H9 (cell line): ENCODE results near the gene R3HDML. TPM values are rescaled to one million over a fixed set of nuclear protein-coding genes. Genes with fewer than 3 reads are reported as not detected.

Experiments used
- DNase-seq: peaks from one replicate; pipeline ENCODE4 v3.0.0-alpha.2; 2017
- H2AFZ ChIP-seq: one replicate; pipeline ENCODE4 v1.6.1; 2013; ENCODE audit warnings: mild to moderate bottlenecking, low read length, control low read depth, moderate library complexity
- H2AK5ac ChIP-seq: 2 replicates; pipeline ENCODE4 v1.6.1; 2013; ENCODE audit warnings: low read length, control low read depth, mixed read lengths; ENCODE audit not compliant: insufficient read length
- H2BK120ac ChIP-seq: one replicate; pipeline ENCODE4 v1.6.1; 2013; ENCODE audit warnings: low read depth, mild to moderate bottlenecking, low read length, control low read depth, inconsistent platforms; ENCODE audit not compliant: poor library complexity, severe bottlenecking
- H2BK12ac ChIP-seq: 2 replicates; pipeline ENCODE4 v1.6.1; 2013; ENCODE audit warnings: low read length, control low read depth, mixed read lengths, low read depth; ENCODE audit not compliant: insufficient read length
- H2BK15ac ChIP-seq: 2 replicates; pipeline ENCODE4 v1.6.1; 2013; ENCODE audit warnings: low read depth, low read length, control low read depth
- H2BK20ac ChIP-seq: one replicate; pipeline ENCODE4 v1.6.1; 2013; ENCODE audit warnings: low read depth, mild to moderate bottlenecking, low read length, control low read depth, inconsistent platforms; ENCODE audit not compliant: poor library complexity, severe bottlenecking
- H2BK5ac ChIP-seq: 2 replicates; pipeline ENCODE4 v1.6.1; 2013; ENCODE audit warnings: low read length, control low read depth, mixed read lengths; ENCODE audit not compliant: insufficient read length
- H3K14ac ChIP-seq: 2 replicates; pipeline ENCODE4 v1.6.1; 2013; ENCODE audit warnings: low read length, control low read depth; ENCODE audit not compliant: insufficient read depth
- H3K18ac ChIP-seq: 2 replicates; pipeline ENCODE4 v1.6.1; 2013; ENCODE audit warnings: low read depth, mild to moderate bottlenecking, mixed read lengths, low read length, control low read depth; ENCODE audit not compliant: insufficient read length
- H3K23ac ChIP-seq: 2 replicates; pipeline ENCODE4 v1.6.1; 2013; ENCODE audit warnings: low read length, control low read depth, mixed read lengths, low read depth; ENCODE audit not compliant: insufficient read length
- H3K23me2 ChIP-seq: 2 replicates; pipeline ENCODE4 v1.6.1; 2013; ENCODE audit warnings: low read depth, mild to moderate bottlenecking, mixed read lengths, low read length, control low read depth; ENCODE audit not compliant: insufficient read length, poor library complexity, severe bottlenecking
- H3K27ac ChIP-seq: 2 replicates; pipeline ENCODE4 v1.5.1; 2013; ENCODE audit warnings: low read length, control low read depth, mixed read lengths, low read depth; ENCODE audit not compliant: insufficient read length
- H3K27me3 ChIP-seq: 2 replicates; pipeline ENCODE4 v1.6.1; 2013; ENCODE audit warnings: low read length, control low read depth, inconsistent platforms; ENCODE audit not compliant: insufficient read depth
- H3K4ac ChIP-seq: 2 replicates; pipeline ENCODE4 v1.6.1; 2013; ENCODE audit warnings: low read depth, mild to moderate bottlenecking, control low read depth, inconsistent platforms, low read length, moderate library complexity
- H3K4me1 ChIP-seq: 2 replicates; pipeline ENCODE4 v1.6.1; 2013; ENCODE audit warnings: low read length, control low read depth, inconsistent platforms; ENCODE audit not compliant: insufficient read depth
- H3K4me2 ChIP-seq: 2 replicates; pipeline ENCODE4 v1.6.1; 2013; ENCODE audit warnings: low read length, control low read depth, mixed read lengths; ENCODE audit not compliant: insufficient read length, insufficient read depth
- H3K56ac ChIP-seq: 2 replicates; pipeline ENCODE4 v1.6.1; 2013; ENCODE audit warnings: low read depth, mild to moderate bottlenecking, mixed read lengths, low read length, control low read depth; ENCODE audit not compliant: insufficient read length
- H3K79me1 ChIP-seq: 2 replicates; pipeline ENCODE4 v1.6.1; 2013; ENCODE audit warnings: low read depth, mild to moderate bottlenecking, moderate library complexity, low read length, control low read depth, inconsistent platforms; ENCODE audit not compliant: insufficient read depth, poor library complexity, severe bottlenecking
- H3K79me2 ChIP-seq: 2 replicates; pipeline ENCODE4 v1.6.1; 2013; ENCODE audit warnings: low read length, control low read depth, inconsistent platforms; ENCODE audit not compliant: insufficient read depth
- H3K9ac ChIP-seq: 2 replicates; pipeline ENCODE4 v1.6.1; 2013; ENCODE audit warnings: low read length, control low read depth, mixed read lengths; ENCODE audit not compliant: insufficient read length; ENCODE audit errors: extremely low read depth
- H3K9me3 ChIP-seq: one replicate; pipeline ENCODE4 v1.6.1; 2013; ENCODE audit warnings: low read depth, low read length, inconsistent platforms; ENCODE audit not compliant: control insufficient read depth
- H3T11ph ChIP-seq: one replicate; pipeline ENCODE4 v1.6.1; 2013; ENCODE audit warnings: mild to moderate bottlenecking, low read length, control low read depth, inconsistent platforms
- H4K20me1 ChIP-seq: one replicate; pipeline ENCODE4 v1.6.1; 2013; ENCODE audit not compliant: control insufficient read depth, insufficient read length, insufficient read depth
- H4K5ac ChIP-seq: 2 replicates; pipeline ENCODE4 v1.6.1; 2013; ENCODE audit warnings: low read depth, mild to moderate bottlenecking, mixed read lengths, low read length, control low read depth; ENCODE audit not compliant: insufficient read length
- H4K8ac ChIP-seq: replicated peaks from 2 replicates; pipeline ENCODE4 v1.6.1; 2013; ENCODE audit warnings: low read length, control low read depth, mixed read lengths, low read depth; ENCODE audit not compliant: insufficient read length
- H4K91ac ChIP-seq: 2 replicates; pipeline ENCODE4 v1.6.1; 2013; ENCODE audit warnings: low read depth, mild to moderate bottlenecking, moderate library complexity, mixed read lengths, low read length, control low read depth; ENCODE audit not compliant: insufficient read length
- H3K27ac Mint-ChIP-seq, 3 experiments: 2 replicates in 2 of 3; 3 replicates in 1 of 3; pipeline ENCODE4 v1.8.0; 2020 to 2021; ENCODE audit warnings: mixed read lengths in 3 of 3, mild to moderate bottlenecking in 1 of 3, moderate library complexity in 1 of 3
- H3K27me3 Mint-ChIP-seq: 2 replicates; pipeline ENCODE4 v1.8.0; 2021; ENCODE audit warnings: low read depth, mild to moderate bottlenecking, moderate library complexity, mixed read lengths
- H3K36me3 Mint-ChIP-seq, 3 experiments: 2 replicates in 2 of 3; 3 replicates in 1 of 3; pipeline ENCODE4 v1.8.0; 2020 to 2021; ENCODE audit warnings: low read depth in 3 of 3, mixed read lengths in 3 of 3; ENCODE audit not compliant: insufficient read depth in 1 of 3
- H3K4me1 Mint-ChIP-seq, 2 experiments: 2 replicates each; pipeline ENCODE4 v1.8.0; 2020; ENCODE audit warnings: mixed read lengths in 2 of 2
- H3K4me3 Mint-ChIP-seq, 2 experiments: 2 replicates in 1 of 2; 3 replicates in 1 of 2; pipeline ENCODE4 v1.8.0; 2020 to 2021; ENCODE audit warnings: mild to moderate bottlenecking in 2 of 2, mixed read lengths in 2 of 2, moderate library complexity in 1 of 2
- H3K9me3 Mint-ChIP-seq, 2 experiments: 2 replicates in 1 of 2; 3 replicates in 1 of 2; pipeline ENCODE4 v1.8.0; 2020; ENCODE audit warnings: mild to moderate bottlenecking in 2 of 2, mixed read lengths in 2 of 2, moderate library complexity in 1 of 2
- WGBS: extraction: QIAGEN DNeasy Blood & Tissue Kit; methylation state at CpG from one replicate; pipeline ENCODE4 v1.1.7; 2013; ENCODE audit warnings: missing lambda C conversion rate, low lambda C conversion rate, mixed read lengths; ENCODE audit not compliant: insufficient read length; ENCODE audit errors: extremely low coverage; 5-methylcytosine and 5-hydroxymethylcytosine counted together
- total RNA-seq: library from RNA; stranded (reverse); gene quantifications from 2 replicates; pipeline ENCODE4 v1.2.1, GENCODE V29; 2021
- TF ChIP-seq, protein P1 (sequence below): fragments of 200-600 bp; sonication (generic); conservative IDR thresholded peaks from 3 replicates; pipeline ENCODE4 v1.8.0; 2021; ENCODE audit warnings: antibody characterized with exemption, mild to moderate bottlenecking

The R3HDML gene
- total RNA-seq, 1 experiment from 2014 or later = not detected

DNA sequence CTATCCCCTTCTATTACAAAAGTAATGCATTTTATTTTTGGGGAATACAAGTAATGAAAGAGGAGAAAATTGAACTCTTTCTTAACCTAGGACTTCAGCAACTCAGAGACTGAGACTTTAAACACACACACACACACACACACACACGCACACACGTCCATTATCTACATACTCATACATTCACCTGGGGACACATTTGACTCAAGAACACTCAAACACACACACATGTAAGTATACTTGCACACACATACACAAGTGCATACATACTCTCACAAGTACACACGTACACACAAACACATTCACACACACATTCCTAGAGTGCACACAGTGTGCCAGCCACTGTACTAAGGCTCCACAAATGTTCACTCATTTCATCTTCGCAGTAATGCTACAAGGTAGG is 2.1 kb upstream of the R3HDML start:
- Histone ChIP-seq H3K27me3 (no peaks in the 10 kb centered on the region), H3K4ac (no peak overlapping the region), H3K9me3 (no peaks in the 10 kb centered on the region), H3K14ac (no peak overlapping the region), H3T11ph (no peak overlapping the region), H2BK120ac (no peak overlapping the region), H2BK20ac (no peak overlapping the region), H3K4me2 (no peak overlapping the region), H2BK15ac (no peak overlapping the region), H3K27ac (no peak overlapping the region), H3K79me1 (no peaks in the 10 kb centered on the region), H3K18ac (no peak overlapping the region), H4K5ac (no peak overlapping the region), H4K91ac (no peak overlapping the region), H3K56ac (no peak overlapping the region), H3K9ac (no peak overlapping the region), H4K8ac (no peak overlapping the region), H3K4me1 (no peaks in the 10 kb centered on the region), H4K20me1 (no peaks in the 10 kb centered on the region), H3K23me2 (no peaks in the 10 kb centered on the region), H3K79me2 (no peaks in the 10 kb centered on the region), H3K23ac (no peak overlapping the region), H2BK12ac (no peak overlapping the region), H2AK5ac (no peak overlapping the region), H2AFZ (no peak overlapping the region), H2BK5ac (no peak overlapping the region)
- no peaks in the 10 kb centered on the region for H3K27me3 Mint-ChIP-seq
- H3K36me3 Mint-ChIP-seq = no peaks in the 10 kb centered on the region
- H3K27ac Mint-ChIP-seq = no peak overlapping the region; a peak in 1 of 7 replicates
- no peak overlapping the region for H3K4me3 Mint-ChIP-seq
- TF ChIP-seq, protein P1, sequence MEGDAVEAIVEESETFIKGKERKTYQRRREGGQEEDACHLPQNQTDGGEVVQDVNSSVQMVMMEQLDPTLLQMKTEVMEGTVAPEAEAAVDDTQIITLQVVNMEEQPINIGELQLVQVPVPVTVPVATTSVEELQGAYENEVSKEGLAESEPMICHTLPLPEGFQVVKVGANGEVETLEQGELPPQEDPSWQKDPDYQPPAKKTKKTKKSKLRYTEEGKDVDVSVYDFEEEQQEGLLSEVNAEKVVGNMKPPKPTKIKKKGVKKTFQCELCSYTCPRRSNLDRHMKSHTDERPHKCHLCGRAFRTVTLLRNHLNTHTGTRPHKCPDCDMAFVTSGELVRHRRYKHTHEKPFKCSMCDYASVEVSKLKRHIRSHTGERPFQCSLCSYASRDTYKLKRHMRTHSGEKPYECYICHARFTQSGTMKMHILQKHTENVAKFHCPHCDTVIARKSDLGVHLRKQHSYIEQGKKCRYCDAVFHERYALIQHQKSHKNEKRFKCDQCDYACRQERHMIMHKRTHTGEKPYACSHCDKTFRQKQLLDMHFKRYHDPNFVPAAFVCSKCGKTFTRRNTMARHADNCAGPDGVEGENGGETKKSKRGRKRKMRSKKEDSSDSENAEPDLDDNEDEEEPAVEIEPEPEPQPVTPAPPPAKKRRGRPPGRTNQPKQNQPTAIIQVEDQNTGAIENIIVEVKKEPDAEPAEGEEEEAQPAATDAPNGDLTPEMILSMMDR = no peak
- no peak for DNase-seq
- WGBS = no CpG with 5 or more reads among the region's 4 CpGs
- peaks cover 15 to 20% of the 10 kb centered on the region in 2 experiments for H3K4me1 Mint-ChIP-seq
- H3K9me3 Mint-ChIP-seq = no peaks in the 10 kb centered on the region
